Tibial nerve (tissue), 4 donors: Measurements from ENCODE around the gene CHN2.

ENCODE experiments used
- EP300 ChIP-seq, 2 donors: sonication (generic); formaldehyde crosslinking; IDR thresholded peaks; one replicate each; pipeline ENCODE4 v1.6.1; 2017; ENCODE audit warnings: antibody characterized with exemption in 2 of 2, mild to moderate bottlenecking in 1 of 2
- POLR2A ChIP-seq, 2 donors: fragments of 450-650 bp; IDR thresholded peaks; one replicate each; pipeline ENCODE4 v1.6.1; 2017; ENCODE audit warnings: antibody characterized with exemption in 2 of 2, mild to moderate bottlenecking in 2 of 2, moderate library complexity in 2 of 2
- TF ChIP-seq, protein P1 (sequence below), 5 experiments: fragments of 200-600 bp in 3 of 5; fragments of 450-650 bp in 2 of 5; sonication (generic) in 3 of 5; IDR thresholded peaks; one replicate each; pipeline ENCODE4 v1.5.1; 2016 to 2019; ENCODE audit warnings: antibody characterized with exemption in 5 of 5, mild to moderate bottlenecking in 3 of 5, moderate library complexity in 2 of 5

DNA sequence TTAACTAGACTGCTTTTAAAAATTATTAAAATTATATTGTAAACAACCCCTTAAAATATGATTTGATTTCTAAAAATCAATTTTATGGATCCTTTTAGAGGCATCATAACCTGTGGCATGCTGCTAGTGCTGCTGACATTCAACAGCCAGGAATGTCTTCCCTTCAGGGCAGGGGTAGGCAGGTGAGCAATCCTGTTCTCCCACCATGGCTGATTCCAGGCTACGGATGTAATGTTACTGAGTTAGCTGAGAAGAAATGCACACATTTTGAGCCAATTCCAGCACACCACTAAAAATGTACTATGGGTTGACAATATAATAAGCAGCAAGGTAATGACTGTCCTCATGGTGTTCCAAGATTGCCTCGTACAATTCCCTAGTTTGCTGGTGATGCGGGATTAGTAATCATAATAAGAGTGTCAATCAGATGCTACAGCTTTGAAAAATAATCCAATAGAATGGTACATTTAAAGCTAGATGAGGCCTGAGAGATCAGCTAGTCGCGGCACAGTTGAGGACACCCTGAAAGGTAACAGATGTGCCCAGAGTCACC lies 260.4 kb downstream of the CHN2 start:
- TF ChIP-seq POLR2A (IDR thresholded peaks at IDR 0.05) (no peak), EP300 (IDR thresholded peaks at IDR 0.05) (no peak)
- TF ChIP-seq, protein P1, sequence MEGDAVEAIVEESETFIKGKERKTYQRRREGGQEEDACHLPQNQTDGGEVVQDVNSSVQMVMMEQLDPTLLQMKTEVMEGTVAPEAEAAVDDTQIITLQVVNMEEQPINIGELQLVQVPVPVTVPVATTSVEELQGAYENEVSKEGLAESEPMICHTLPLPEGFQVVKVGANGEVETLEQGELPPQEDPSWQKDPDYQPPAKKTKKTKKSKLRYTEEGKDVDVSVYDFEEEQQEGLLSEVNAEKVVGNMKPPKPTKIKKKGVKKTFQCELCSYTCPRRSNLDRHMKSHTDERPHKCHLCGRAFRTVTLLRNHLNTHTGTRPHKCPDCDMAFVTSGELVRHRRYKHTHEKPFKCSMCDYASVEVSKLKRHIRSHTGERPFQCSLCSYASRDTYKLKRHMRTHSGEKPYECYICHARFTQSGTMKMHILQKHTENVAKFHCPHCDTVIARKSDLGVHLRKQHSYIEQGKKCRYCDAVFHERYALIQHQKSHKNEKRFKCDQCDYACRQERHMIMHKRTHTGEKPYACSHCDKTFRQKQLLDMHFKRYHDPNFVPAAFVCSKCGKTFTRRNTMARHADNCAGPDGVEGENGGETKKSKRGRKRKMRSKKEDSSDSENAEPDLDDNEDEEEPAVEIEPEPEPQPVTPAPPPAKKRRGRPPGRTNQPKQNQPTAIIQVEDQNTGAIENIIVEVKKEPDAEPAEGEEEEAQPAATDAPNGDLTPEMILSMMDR (IDR thresholded peaks at IDR 0.05): no peak
